Activated CD4-positive, alpha-beta memory T cell treated with anti-CD3 and anti-CD28 coated beads for 36 hours (primary cell): Measurements from ENCODE around the gene FGF2. TPM values are rescaled to one million over a fixed set of nuclear protein-coding genes. Genes with fewer than 3 reads are reported as not detected.
"Not testable (repeated sequence)": the region's sequence is repeated elsewhere in the genome, so short reads cannot be mapped to it uniquely, and the experiment has no call there.

Experiments used
- CTCF ChIA-PET: fragments of 350-600 bp; sonication (Branson Sonifier 250); formaldehyde crosslinking; loops from one replicate; lab custom pipeline; 2021; ENCODE audit warnings: antibody characterized with exemption, inconsistent platforms; lab: Charles Lee
- POLR2A ChIA-PET: fragments of 350-600 bp; sonication (Branson Sonifier 250); formaldehyde crosslinking; loops from one replicate; lab custom pipeline; 2021; ENCODE audit warnings: antibody characterized with exemption; lab: Charles Lee
- DNase-seq: peaks from one replicate; pipeline ENCODE4 v3.0.0-alpha.2; 2020
- H3K27ac Mint-ChIP-seq: one replicate; pipeline ENCODE4 v1.8.0; 2021; ENCODE audit warnings: mixed read lengths
- H3K27me3 Mint-ChIP-seq: one replicate; pipeline ENCODE4 v1.8.0; 2021; ENCODE audit warnings: mixed read lengths
- H3K36me3 Mint-ChIP-seq: one replicate; pipeline ENCODE4 v1.8.0; 2021; ENCODE audit warnings: mixed read lengths
- H3K4me1 Mint-ChIP-seq: one replicate; pipeline ENCODE4 v1.8.0; 2021; ENCODE audit warnings: low read depth, mixed read lengths
- H3K4me3 Mint-ChIP-seq: one replicate; pipeline ENCODE4 v1.8.0; 2021; ENCODE audit warnings: mild to moderate bottlenecking, mixed read lengths
- H3K9me3 Mint-ChIP-seq: one replicate; pipeline ENCODE4 v1.8.0; 2021; ENCODE audit warnings: mixed read lengths
- intact Hi-C: fragments of 100-400 bp; cut with micrococcal nuclease; formaldehyde crosslinking; loops from one replicate; pipeline ENCODE4 v1.15.1; 2023
- total RNA-seq, 2 experiments: library from RNA; stranded (reverse); gene quantifications; one replicate each; pipeline ENCODE4 v1.2.3, GENCODE V29; 2021

Gene FGF2
- total RNA-seq, 2 experiments from 2014 or later = 0.36 to 0.56 TPM

DNA sequence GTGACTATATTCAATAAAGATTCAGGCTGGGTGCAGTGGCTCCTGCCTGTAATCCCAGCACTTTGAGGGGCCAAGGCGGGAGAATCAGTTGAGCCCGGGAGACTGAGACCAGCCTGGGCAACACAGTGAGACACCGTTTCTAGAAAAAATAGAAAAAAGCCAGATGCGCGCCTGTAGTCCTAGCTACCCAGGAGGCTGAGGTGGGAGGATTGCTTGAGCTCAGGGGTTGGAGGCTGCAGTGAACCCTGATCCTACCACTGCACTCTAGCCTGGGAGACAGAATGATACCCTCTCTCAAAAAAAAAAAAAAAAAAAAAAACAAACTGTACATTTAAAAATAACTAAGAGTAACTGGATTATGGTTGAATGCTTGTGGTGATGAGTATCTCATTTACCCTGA is 94.7 kb downstream of the FGF2 start:
- ChIA-PET POLR2A (no interaction called here), CTCF (interaction anchor here (0.6 to 5.4 kb wide), 6 partner anchors 8 to 343 kb away, joined by 3 to 26 read pairs (median 8); partner anchors contain the start of gene BBS12)
- Mint-ChIP-seq H3K4me1 (peaks cover 7% of the 10 kb centered on the region), H3K9me3 (no peaks in the 10 kb centered on the region), H3K27ac (no peak overlapping the region), H3K36me3 (no peaks in the 10 kb centered on the region), H3K4me3 (peak overlapping the region; percentile 44), H3K27me3 (no peaks in the 10 kb centered on the region)
- no peak for DNase-seq
- intact Hi-C loops = loop anchor here (5.0 kb wide), 5 partner anchors 264 to 1099 kb away; partner anchors contain the start of genes BLTP1, CCNA2 and SPRY1

GRCh38 chr4:122921971-122922876 is 95.6 kb downstream of the FGF2 start, which contains the start of gene NUDT6:
NUDT6 (minus strand) TSS chr4:122922597; CDS start chr4:122922572, 25 bp downstream.
- CTCF ChIA-PET = interaction anchor here (0.6 to 5.4 kb wide), 9 partner anchors 8 to 344 kb away, joined by 3 to 26 read pairs (median 4); partner anchors contain the start of gene BBS12
- POLR2A ChIA-PET = interaction anchor here (1.2 kb wide), 1 partner anchor 320 kb away, joined by 3 read pairs; no protein-coding TSS in a partner anchor
- peaks cover 11% of the 10 kb centered on the region for H3K4me1 Mint-ChIP-seq
- H3K27me3 Mint-ChIP-seq = no peaks in the 10 kb centered on the region
- DNase-seq = peak; percentile 47
- peak within 1 kb of the TSS; percentile 90 for H3K27ac Mint-ChIP-seq
- no peaks in the 10 kb centered on the region for H3K36me3 Mint-ChIP-seq
- intact Hi-C loops = loop anchor here (2.0 to 5.0 kb wide), 8 partner anchors 93 to 1100 kb away; partner anchors contain the start of genes BLTP1, CCNA2 and SPRY1
- peak within 1 kb of the TSS; percentile 94 for H3K4me3 Mint-ChIP-seq
- no peaks in the 10 kb centered on the region for H3K9me3 Mint-ChIP-seq

- H3K36me3 Mint-ChIP-seq = no peaks in the 10 kb centered on the region
- CTCF ChIA-PET = interaction anchor here (1.0 to 5.4 kb wide), 8 partner anchors 8 to 320 kb away, joined by 3 to 26 read pairs (median 7); partner anchors contain the start of gene BBS12
- peak overlapping the region; percentile 90 for H3K27ac Mint-ChIP-seq
- POLR2A ChIA-PET = interaction anchor here (1.2 kb wide), 1 partner anchor 321 kb away, joined by 3 read pairs; no protein-coding TSS in a partner anchor
- peak; percentile 94 for DNase-seq
- peak overlapping the region; percentile 94 for H3K4me3 Mint-ChIP-seq
- peaks cover 11% of the 10 kb centered on the region for H3K4me1 Mint-ChIP-seq
- H3K9me3 Mint-ChIP-seq = no peaks in the 10 kb centered on the region
- no peaks in the 10 kb centered on the region for H3K27me3 Mint-ChIP-seq
- intact Hi-C loops = loop anchor here (1.0 to 5.0 kb wide), 9 partner anchors 94 to 1101 kb away; partner anchors contain the start of genes BBS12, BLTP1, CCNA2 and SPRY1
Observed at GRCh38 chr4:122922877-122923511, 96.4 kb downstream of the FGF2 start.

- H3K27ac Mint-ChIP-seq = no peak overlapping the region
- DNase-seq = no peak
- H3K9me3 Mint-ChIP-seq = no peaks in the 10 kb centered on the region
- H3K27me3 Mint-ChIP-seq = no peaks in the 10 kb centered on the region
- peaks cover 9% of the 10 kb centered on the region for H3K36me3 Mint-ChIP-seq
- H3K4me3 Mint-ChIP-seq = no peak overlapping the region
- ChIA-PET CTCF (interaction anchor here (0.6 to 4.4 kb wide), 3 partner anchors 172 to 332 kb away, joined by 3 to 49 read pairs (median 21); no protein-coding TSS in a partner anchor), POLR2A (no interaction called here)
- peaks cover 3% of the 10 kb centered on the region for H3K4me1 Mint-ChIP-seq
- intact Hi-C loops = no loop called here
Observed at GRCh38 chr4:122928930-122929329, 102.3 kb downstream of the FGF2 start.

DNA sequence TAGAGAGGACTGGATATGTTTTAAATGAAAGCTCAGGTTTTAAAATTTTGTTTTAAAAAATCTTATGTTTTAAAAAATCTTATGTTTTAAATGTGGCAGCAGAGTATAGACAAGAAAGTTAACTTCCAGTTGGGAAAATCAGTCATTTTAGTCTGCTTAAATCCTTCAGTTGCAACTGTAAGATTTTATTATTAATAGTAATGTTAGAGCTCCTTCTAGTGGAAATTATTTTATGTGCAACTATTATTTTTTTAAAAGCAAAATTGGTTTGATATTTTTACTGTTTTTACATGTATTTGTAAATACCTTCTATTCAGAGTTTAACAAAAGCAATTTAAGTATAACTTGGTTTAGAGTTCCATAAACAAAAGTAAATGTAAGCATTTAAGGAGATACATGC is 104.2 kb downstream of the FGF2 start:
- CTCF ChIA-PET = interaction anchor here (0.6 to 4.4 kb wide), 17 partner anchors 9 to 1030 kb away, joined by 3 to 49 read pairs (median 5); partner anchors contain the start of genes BBS12 and NUDT6
- Mint-ChIP-seq H3K27me3 (no peaks in the 10 kb centered on the region), H3K4me3 (no peak overlapping the region), H3K9me3 (no peaks in the 10 kb centered on the region), H3K36me3 (peaks cover 23% of the 10 kb centered on the region), H3K4me1 (peaks cover 6% of the 10 kb centered on the region), H3K27ac (no peak overlapping the region)
- intact Hi-C loops = loop anchor here (1.0 kb wide), 1 partner anchor 173 kb away; no protein-coding TSS in a partner anchor
- no peak for DNase-seq
- POLR2A ChIA-PET = no interaction called here

GRCh38 chr4:122932763-122933162 is 106.1 kb downstream of the FGF2 start:
- ChIA-PET CTCF (interaction anchor here (1.0 to 1.3 kb wide), 3 partner anchors 175 to 355 kb away, joined by 4 to 7 read pairs (median 4); partner anchors contain the start of gene BBS12), POLR2A (no interaction called here)
- Mint-ChIP-seq H3K4me3 (no peak overlapping the region), H3K36me3 (peaks cover 27% of the 10 kb centered on the region), H3K27me3 (no peaks in the 10 kb centered on the region), H3K27ac (no peak overlapping the region), H3K4me1 (peaks cover 3% of the 10 kb centered on the region), H3K9me3 (no peaks in the 10 kb centered on the region)
- no peak for DNase-seq
- intact Hi-C loops = no loop called here

GRCh38 chr4:122945136-122945535 is 118.5 kb downstream of the FGF2 start:
- DNase-seq = peak; percentile 52
- POLR2A ChIA-PET, H3K9me3 Mint-ChIP-seq, H3K4me3 Mint-ChIP-seq, H3K27ac Mint-ChIP-seq, H3K27me3 Mint-ChIP-seq, intact Hi-C loops, H3K4me1 Mint-ChIP-seq: not testable (repeated sequence)
- H3K36me3 Mint-ChIP-seq = peaks cover 53% of the 10 kb centered on the region
- CTCF ChIA-PET = interaction anchor here (1.5 kb wide), 1 partner anchor 187 kb away, joined by 3 read pairs; no protein-coding TSS in a partner anchor

DNA sequence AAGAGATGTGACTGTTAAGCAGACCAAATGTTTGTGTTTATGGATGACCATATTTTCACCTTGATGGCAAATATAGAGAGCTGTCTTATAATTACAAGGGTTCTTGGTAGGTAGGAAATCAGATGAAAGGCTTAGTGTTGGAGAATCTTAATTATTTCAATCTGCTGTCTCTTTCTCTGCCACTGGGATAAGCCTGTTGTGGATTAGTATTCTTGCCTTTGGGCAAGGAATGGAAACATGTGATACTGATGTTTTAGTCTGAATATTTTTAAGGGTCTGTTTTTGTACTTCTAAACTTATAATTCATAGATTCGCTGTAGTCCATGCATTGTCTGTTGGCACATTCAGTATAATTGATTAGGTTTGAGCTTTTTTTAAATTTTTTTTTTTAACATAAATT is 119.5 kb downstream of the FGF2 start:
- no peak overlapping the region for H3K27ac Mint-ChIP-seq
- intact Hi-C loops = no loop called here
- H3K4me3 Mint-ChIP-seq = no peak overlapping the region
- no peaks in the 10 kb centered on the region for H3K27me3 Mint-ChIP-seq
- ChIA-PET CTCF (interaction anchor here (1.5 kb wide), 1 partner anchor 188 kb away, joined by 3 read pairs; no protein-coding TSS in a partner anchor), POLR2A (no interaction called here)
- peaks cover 3% of the 10 kb centered on the region for H3K9me3 Mint-ChIP-seq
- DNase-seq = no peak
- H3K4me1 Mint-ChIP-seq = no peaks in the 10 kb centered on the region
- peaks cover 59% of the 10 kb centered on the region for H3K36me3 Mint-ChIP-seq

Other genes starting within 250 kb of the FGF2 start
- 10 to 100 TPM; 65.1 to 67.0 TPM for gene IL21, start 205.8 kb upstream of the FGF2 start, total RNA-seq
- 1 to 10 TPM; 3.7 to 4.3 TPM for gene BBS12, start 94.1 kb upstream of the FGF2 start, total RNA-seq
- gene NUDT6, start 95.8 kb downstream of the FGF2 start, total RNA-seq = 1 to 10 TPM; 5.1 to 6.2 TPM